OCI-LY7 (cell line): Measurements from ENCODE around the gene ORC3. TPM values are rescaled to one million over a fixed set of nuclear protein-coding genes. Genes with fewer than 3 reads are reported as not detected.

Experiments used
- BruUV-seq: library from RNA; stranded (reverse); fragments of 400-500 nt; replicated peaks from 2 replicates; lab custom pipeline; 2021; lab: Mats Ljungman, UMichigan
- CTCF ChIA-PET: fragments of 300-600 bp; sonication (Branson Sonifier 250); formaldehyde crosslinking; loops from one replicate; lab custom pipeline; 2022; ENCODE audit warnings: antibody characterized with exemption; ENCODE audit not compliant: unreplicated experiment; lab: Charles Lee
- POLR2A ChIA-PET: fragments of 300-600 bp; sonication (Branson Sonifier 250); formaldehyde crosslinking; loops from one replicate; lab custom pipeline; 2022; ENCODE audit warnings: antibody characterized with exemption; lab: Charles Lee
- DNase-seq: peaks from one replicate; pipeline ENCODE4 v3.0.0-alpha.2; 2015; ENCODE audit warnings: low spot score
- H2AFZ ChIP-seq: fragments of 200-600 bp; sonication (generic), shearing (Covaris generic); 2 replicates; pipeline ENCODE4 v1.6.1; 2014; ENCODE audit warnings: mild to moderate bottlenecking, antibody characterized with exemption, low read length, moderate library complexity
- H3K27ac ChIP-seq: fragments of 200-600 bp; sonication (generic); 2 replicates; pipeline ENCODE4 v1.5.1; 2014; ENCODE audit warnings: mixed run types, low read depth, mild to moderate bottlenecking, moderate library complexity, low read length, inconsistent platforms; ENCODE audit not compliant: poor library complexity, severe bottlenecking
- H3K36me3 ChIP-seq: fragments of 200-600 bp; sonication (generic); 2 replicates; pipeline ENCODE4 v1.6.1; 2014; ENCODE audit warnings: mild to moderate bottlenecking, antibody characterized with exemption, low read length, moderate library complexity, mixed read lengths; ENCODE audit not compliant: insufficient read depth
- H3K4me1 ChIP-seq: fragments of 200-600 bp; sonication (generic); 2 replicates; pipeline ENCODE4 v1.5.1; 2014; ENCODE audit warnings: mild to moderate bottlenecking, low read length; ENCODE audit not compliant: insufficient read depth, poor library complexity, severe bottlenecking
- H3K4me2 ChIP-seq: fragments of 200-600 bp; sonication (generic); 2 replicates; pipeline ENCODE4 v1.6.1; 2014; ENCODE audit warnings: mild to moderate bottlenecking, low read length
- H3K4me3 ChIP-seq: fragments of 200-600 bp; sonication (generic); 2 replicates; pipeline ENCODE4 v1.5.1; 2014; ENCODE audit warnings: mild to moderate bottlenecking, low read depth, low read length; ENCODE audit not compliant: poor library complexity, severe bottlenecking
- H3K79me2 ChIP-seq: fragments of 200-600 bp; sonication (generic); 2 replicates; pipeline ENCODE4 v1.6.1; 2016; ENCODE audit warnings: low read depth, mild to moderate bottlenecking, low read length, moderate library complexity, mixed read lengths; ENCODE audit not compliant: insufficient read depth
- H3K9me2 ChIP-seq: fragments of 200-600 bp; sonication (generic); 2 replicates; pipeline ENCODE4 v1.6.1; 2016; ENCODE audit warnings: mild to moderate bottlenecking, low read length, mixed read lengths; ENCODE audit not compliant: insufficient read depth
- H3K9me3 ChIP-seq: fragments of 200-600 bp; sonication (generic); 2 replicates; pipeline ENCODE4 v1.6.1; 2014; ENCODE audit warnings: mild to moderate bottlenecking, mixed run types, low read length, mixed read lengths
- H4K20me1 ChIP-seq: fragments of 200-600 bp; sonication (generic); 2 replicates; pipeline ENCODE4 v1.6.1; 2014; ENCODE audit warnings: mild to moderate bottlenecking, antibody characterized with exemption, low read length, moderate library complexity, mixed read lengths; ENCODE audit not compliant: insufficient read depth
- CTCF ChIP-seq: fragments of 200-600 bp; sonication (generic); conservative IDR thresholded peaks from 2 replicates; pipeline ENCODE4 v1.5.1; 2014; ENCODE audit warnings: mild to moderate bottlenecking, antibody characterized with exemption, low read length, moderate library complexity, mixed read lengths
- EZH2phosphoT487 ChIP-seq: fragments of 200-600 bp; sonication (generic); IDR thresholded peaks from 2 replicates; pipeline ENCODE4 v1.6.1; 2018; ENCODE audit warnings: low read depth, borderline replicate concordance, mild to moderate bottlenecking, mixed run types, antibody characterized with exemption, low read length, moderate library complexity, mixed read lengths
- intact Hi-C: fragments of 100-400 bp; cut with micrococcal nuclease; formaldehyde crosslinking; loops from one replicate; pipeline ENCODE4 v1.10.0; 2022; ENCODE audit not compliant: unreplicated experiment
- total RNA-seq, 2 experiments: library from RNA; depleted of rRNA in 1 of 2; stranded (reverse); fragments of >200 nt in 1 of 2; shearing (Covaris generic) in 1 of 2; gene quantifications; 2 replicates each; pipeline ENCODE4 v1.2.3, GENCODE V29; 2014 to 2022

ORC3 gene
- total RNA-seq, 2 experiments from 2014 or later: 34.8 to 45.0 TPM

GRCh38 chr6:87653074-87653962 lies 63.4 kb downstream of the ORC3 start:
- no peak overlapping the region for H3K4me2 ChIP-seq
- H3K79me2 ChIP-seq: no peaks in the 10 kb centered on the region
- peaks cover 7% of the 10 kb centered on the region for H3K4me1 ChIP-seq
- no TSS peak for BruUV-seq
- POLR2A ChIA-PET: interaction anchor here (0.6 to 1.1 kb wide), 4 partner anchors 10 to 120 kb away, joined by 3 read pairs; no protein-coding TSS in a partner anchor
- no peak overlapping the region for H3K27ac ChIP-seq
- H3K9me2 ChIP-seq: no peaks in the 10 kb centered on the region
- H4K20me1 ChIP-seq: no peaks in the 10 kb centered on the region
- H3K9me3 ChIP-seq: no peaks in the 10 kb centered on the region
- H2AFZ ChIP-seq: no peak overlapping the region
- peaks cover 56% of the 10 kb centered on the region for H3K36me3 ChIP-seq
- no peak overlapping the region for H3K4me3 ChIP-seq
- no peak for TF ChIP-seq CTCF
- TF ChIP-seq EZH2phosphoT487: no peak
- DNase-seq: no peak
- CTCF ChIA-PET: no interaction called here
- intact Hi-C loops: no loop called here

GRCh38 chr6:87654122-87654521 lies 64.2 kb downstream of the ORC3 start:
- peaks cover 56% of the 10 kb centered on the region for H3K36me3 ChIP-seq
- H3K27ac ChIP-seq: no peak overlapping the region
- no peak overlapping the region for H3K4me3 ChIP-seq
- H3K4me1 ChIP-seq: peaks cover 7% of the 10 kb centered on the region
- H2AFZ ChIP-seq: no peak overlapping the region
- TF ChIP-seq EZH2phosphoT487 (no peak), CTCF (no peak)
- no peaks in the 10 kb centered on the region for H4K20me1 ChIP-seq
- intact Hi-C loops: no loop called here
- H3K9me2 ChIP-seq: no peaks in the 10 kb centered on the region
- no peak overlapping the region for H3K4me2 ChIP-seq
- CTCF ChIA-PET: no interaction called here
- POLR2A ChIA-PET: interaction anchor here (0.6 to 1.1 kb wide), 4 partner anchors 11 to 119 kb away, joined by 3 read pairs; no protein-coding TSS in a partner anchor
- H3K79me2 ChIP-seq: no peaks in the 10 kb centered on the region
- no peaks in the 10 kb centered on the region for H3K9me3 ChIP-seq
- no TSS peak for BruUV-seq
- no peak for DNase-seq
